Astrocyte of the cerebellum (primary cell): ENCODE measurements around the gene EEF1AKMT2.
"Not testable (repeated sequence)": the region's sequence is repeated elsewhere in the genome, so short reads cannot be mapped to it uniquely, and the experiment has no call there.

Source experiments
- DNase-seq: peaks from one replicate; pipeline ENCODE4 v3.0.0-alpha.2; 2011; ENCODE audit warnings: low read depth
- H3K4me3 ChIP-seq: 2 replicates; pipeline ENCODE4 v1.5.1; 2011; ENCODE audit warnings: mild to moderate bottlenecking, low read depth, low read length, moderate library complexity
- CTCF ChIP-seq: IDR thresholded peaks from 2 replicates; pipeline ENCODE4 v1.5.1; 2012; ENCODE audit warnings: low read length, low read depth, moderate library complexity, mild to moderate bottlenecking; ENCODE audit errors: missing control alignments
- in situ Hi-C: cut with HindIII; loops from 2 replicates; pipeline ENCODE4 v1.10.0; 2017; ENCODE audit warnings: low sequenced_read_pairs

The EEF1AKMT2 gene

GRCh38 chr10:124748166-124748565, 43.5 kb downstream of the EEF1AKMT2 start:
- no peak for TF ChIP-seq CTCF
- H3K4me3 ChIP-seq = no peak overlapping the region
- in situ Hi-C loops = no loop called here
- DNase-seq = no peak

GRCh38 chr10:124747745-124748144, 43.9 kb downstream of the EEF1AKMT2 start:
- no peak for TF ChIP-seq CTCF
- no peak overlapping the region for H3K4me3 ChIP-seq
- in situ Hi-C loops = no loop called here
- no peak for DNase-seq

GRCh38 chr10:124746992-124747391, 44.7 kb downstream of the EEF1AKMT2 start:
- no peak for TF ChIP-seq CTCF
- no peak overlapping the region for H3K4me3 ChIP-seq
- no peak for DNase-seq
- in situ Hi-C loops = no loop called here

GRCh38 chr10:124746447-124746846, 45.2 kb downstream of the EEF1AKMT2 start:
- H3K4me3 ChIP-seq, DNase-seq, in situ Hi-C loops: not testable (repeated sequence)

GRCh38 chr10:124745673-124746072, 46.0 kb downstream of the EEF1AKMT2 start:
- in situ Hi-C loops = no loop called here
- H3K4me3 ChIP-seq = no peak overlapping the region
- peak; percentile 13 for TF ChIP-seq CTCF
- DNase-seq = peak; percentile 40

- no peak for TF ChIP-seq CTCF
- no peak overlapping the region for H3K4me3 ChIP-seq
- DNase-seq = no peak
- in situ Hi-C loops = no loop called here
Observed at GRCh38 chr10:124745252-124745651, 46.4 kb downstream of the EEF1AKMT2 start.

GRCh38 chr10:124744102-124745050, 47.3 kb downstream of the EEF1AKMT2 start, which contains the start of gene FAM53B:
FAM53B (minus strand) TSS chr10:124744378; CDS start chr10:124706713, 37,665 bp downstream.
- in situ Hi-C loops = no loop called here
- DNase-seq = peak; percentile 40
- H3K4me3 ChIP-seq = peak within 1 kb of the TSS; percentile 58
- TF ChIP-seq CTCF = no peak
